ENCODE measurements around the gene ATP2B2. TPM values are rescaled to one million over a fixed set of nuclear protein-coding genes. Genes with fewer than 3 reads are reported as not detected.

Gene ATP2B2
- total RNA-seq, 1 experiment from 2014 or later: 0.21 TPM

- Histone ChIP-seq H3K36me3 (replicated peaks; ENCODE audit: control insufficient read depth, insufficient read depth, low read length) (no peaks in the 10 kb centered on the region), H3K4me3 (ENCODE audit: insufficient read depth, low read depth, low read length) (no peak overlapping the region), H3K27me3 (ENCODE audit: control insufficient read depth, insufficient read depth, low read length) (no peaks in the 10 kb centered on the region)
- peak; percentile 68 for DNase-seq
Measured at GRCh38 chr3:10423171-10423882, 82.1 kb downstream of the ATP2B2 start.

GRCh38 chr3:10421996-10422395 is 83.4 kb downstream of the ATP2B2 start:
- Histone ChIP-seq H3K4me3 (ENCODE audit: insufficient read depth, low read depth, low read length) (no peak overlapping the region), H3K27me3 (ENCODE audit: control insufficient read depth, insufficient read depth, low read length) (no peaks in the 10 kb centered on the region)
- DNase-seq: no peak

GRCh38 chr3:10420745-10421475 is 84.5 kb downstream of the ATP2B2 start:
- no peaks in the 10 kb centered on the region for H3K27me3 ChIP-seq (ENCODE audit: control insufficient read depth, insufficient read depth, low read length)
- DNase-seq: no peak
- H3K4me3 ChIP-seq (ENCODE audit: insufficient read depth, low read depth, low read length): no peak overlapping the region
- H3K36me3 ChIP-seq (replicated peaks; ENCODE audit: control insufficient read depth, insufficient read depth, low read length): no peaks in the 10 kb centered on the region

More at GRCh38 chr3:10421996-10422395, 83.4 kb downstream of the ATP2B2 start:
- H3K36me3 ChIP-seq (replicated peaks; ENCODE audit: control insufficient read depth, insufficient read depth, low read length): no peaks in the 10 kb centered on the region

GRCh38 chr3:10419637-10420232 is 85.7 kb downstream of the ATP2B2 start:
- Histone ChIP-seq H3K4me3 (ENCODE audit: insufficient read depth, low read depth, low read length) (no peak overlapping the region), H3K27me3 (ENCODE audit: control insufficient read depth, insufficient read depth, low read length) (no peaks in the 10 kb centered on the region)
- no peak for DNase-seq

GRCh38 chr3:10417847-10418246 is 87.5 kb downstream of the ATP2B2 start:
- Histone ChIP-seq H3K4me3 (ENCODE audit: insufficient read depth, low read depth, low read length) (no peak overlapping the region), H3K36me3 (replicated peaks; ENCODE audit: control insufficient read depth, insufficient read depth, low read length) (no peaks in the 10 kb centered on the region), H3K27me3 (ENCODE audit: control insufficient read depth, insufficient read depth, low read length) (no peaks in the 10 kb centered on the region)
- DNase-seq: no peak

More at GRCh38 chr3:10419637-10420232, 85.7 kb downstream of the ATP2B2 start:
- no peaks in the 10 kb centered on the region for H3K36me3 ChIP-seq (replicated peaks; ENCODE audit: control insufficient read depth, insufficient read depth, low read length)

GRCh38 chr3:10416730-10417300 is 88.6 kb downstream of the ATP2B2 start:
- no peak for DNase-seq
- no peaks in the 10 kb centered on the region for H3K27me3 ChIP-seq (ENCODE audit: control insufficient read depth, insufficient read depth, low read length)
- H3K4me3 ChIP-seq (ENCODE audit: insufficient read depth, low read depth, low read length): no peak overlapping the region
- H3K36me3 ChIP-seq (replicated peaks; ENCODE audit: control insufficient read depth, insufficient read depth, low read length): no peaks in the 10 kb centered on the region

GRCh38 chr3:10413041-10413440 is 92.3 kb downstream of the ATP2B2 start:
- no peaks in the 10 kb centered on the region for H3K27me3 ChIP-seq (ENCODE audit: control insufficient read depth, insufficient read depth, low read length)
- H3K4me3 ChIP-seq (ENCODE audit: insufficient read depth, low read depth, low read length): no peak overlapping the region
- DNase-seq: no peak
- H3K36me3 ChIP-seq (replicated peaks; ENCODE audit: control insufficient read depth, insufficient read depth, low read length): no peaks in the 10 kb centered on the region

GRCh38 chr3:10411598-10412332 is 93.6 kb downstream of the ATP2B2 start:
- DNase-seq: no peak
- Histone ChIP-seq H3K4me3 (ENCODE audit: insufficient read depth, low read depth, low read length) (no peak overlapping the region), H3K36me3 (replicated peaks; ENCODE audit: control insufficient read depth, insufficient read depth, low read length) (no peaks in the 10 kb centered on the region), H3K27me3 (ENCODE audit: control insufficient read depth, insufficient read depth, low read length) (no peaks in the 10 kb centered on the region)

GRCh38 chr3:10410383-10411002 is 94.9 kb downstream of the ATP2B2 start:
- DNase-seq: no peak
- H3K27me3 ChIP-seq (ENCODE audit: control insufficient read depth, insufficient read depth, low read length): no peaks in the 10 kb centered on the region
- no peaks in the 10 kb centered on the region for H3K36me3 ChIP-seq (replicated peaks; ENCODE audit: control insufficient read depth, insufficient read depth, low read length)
- H3K4me3 ChIP-seq (ENCODE audit: insufficient read depth, low read depth, low read length): no peak overlapping the region

GRCh38 chr3:10408680-10409079 is 96.7 kb downstream of the ATP2B2 start:
- no peaks in the 10 kb centered on the region for H3K27me3 ChIP-seq (ENCODE audit: control insufficient read depth, insufficient read depth, low read length)
- DNase-seq: no peak
- H3K4me3 ChIP-seq (ENCODE audit: insufficient read depth, low read depth, low read length): no peak overlapping the region
- no peaks in the 10 kb centered on the region for H3K36me3 ChIP-seq (replicated peaks; ENCODE audit: control insufficient read depth, insufficient read depth, low read length)

- no peak for DNase-seq
- H3K4me3 ChIP-seq (ENCODE audit: insufficient read depth, low read depth, low read length): no peak overlapping the region
Measured at GRCh38 chr3:10407361-10407760, 98.0 kb downstream of the ATP2B2 start.

GRCh38 chr3:10406414-10406813 is 99.0 kb downstream of the ATP2B2 start:
- H3K36me3 ChIP-seq (replicated peaks; ENCODE audit: control insufficient read depth, insufficient read depth, low read length): no peaks in the 10 kb centered on the region
- H3K4me3 ChIP-seq (ENCODE audit: insufficient read depth, low read depth, low read length): no peak overlapping the region
- H3K27me3 ChIP-seq (ENCODE audit: control insufficient read depth, insufficient read depth, low read length): no peaks in the 10 kb centered on the region
- no peak for DNase-seq

More at GRCh38 chr3:10407361-10407760, 98.0 kb downstream of the ATP2B2 start:
- H3K27me3 ChIP-seq (ENCODE audit: control insufficient read depth, insufficient read depth, low read length): no peaks in the 10 kb centered on the region
- no peaks in the 10 kb centered on the region for H3K36me3 ChIP-seq (replicated peaks; ENCODE audit: control insufficient read depth, insufficient read depth, low read length)

GRCh38 chr3:10405816-10406215 is 99.6 kb downstream of the ATP2B2 start:
- no peak for DNase-seq
- Histone ChIP-seq H3K4me3 (ENCODE audit: insufficient read depth, low read depth, low read length) (no peak overlapping the region), H3K27me3 (ENCODE audit: control insufficient read depth, insufficient read depth, low read length) (no peaks in the 10 kb centered on the region), H3K36me3 (replicated peaks; ENCODE audit: control insufficient read depth, insufficient read depth, low read length) (no peaks in the 10 kb centered on the region)

- H3K36me3 ChIP-seq (replicated peaks; ENCODE audit: control insufficient read depth, insufficient read depth, low read length): no peaks in the 10 kb centered on the region
- no peak overlapping the region for H3K4me3 ChIP-seq (ENCODE audit: insufficient read depth, low read depth, low read length)
- no peak for DNase-seq
- no peaks in the 10 kb centered on the region for H3K27me3 ChIP-seq (ENCODE audit: control insufficient read depth, insufficient read depth, low read length)
Measured at GRCh38 chr3:10404876-10405275, 100.5 kb downstream of the ATP2B2 start.

All from H7 (cell line).